Activated T-helper 2 cell treated with anti-CD3 and anti-CD28 coated beads, Interferon-gamma antibody, Interleukin-2, Interleukin-4, amounts not matched to agents 10 μg/mL and 5 μg/mL and 100 μg/mL, durations not matched to agents 14 hours and 24 hours and 36 hours (primary cell): Measurements from ENCODE around the gene HNRNPA3. TPM values are rescaled to one million over a fixed set of nuclear protein-coding genes. Genes with fewer than 3 reads are reported as not detected.

ENCODE experiments used
- DNase-seq: peaks from one replicate; pipeline ENCODE4 v3.0.0; 2021; ENCODE audit warnings: low spot score
- H3K27ac Mint-ChIP-seq: one replicate; pipeline ENCODE4 v1.8.0; 2021; ENCODE audit warnings: mixed read lengths
- H3K27me3 Mint-ChIP-seq: one replicate; pipeline ENCODE4 v1.8.0; 2021; ENCODE audit warnings: low read depth, mixed read lengths
- H3K36me3 Mint-ChIP-seq: one replicate; pipeline ENCODE4 v1.8.0; 2021; ENCODE audit warnings: low read depth, mixed read lengths
- H3K4me1 Mint-ChIP-seq: one replicate; pipeline ENCODE4 v1.8.0; 2021; ENCODE audit warnings: low read depth, mixed read lengths
- H3K4me3 Mint-ChIP-seq: one replicate; pipeline ENCODE4 v1.8.0; 2021; ENCODE audit warnings: low read depth, mild to moderate bottlenecking, moderate library complexity, mixed read lengths
- H3K9me3 Mint-ChIP-seq: one replicate; pipeline ENCODE4 v1.8.0; 2021; ENCODE audit warnings: mixed read lengths
- intact Hi-C: fragments of 100-400 bp; cut with micrococcal nuclease; formaldehyde crosslinking; loops from one replicate; pipeline ENCODE4 v1.15.1; 2023
- total RNA-seq: library from RNA; stranded (reverse); gene quantifications from 2 replicates; pipeline ENCODE4 v1.2.3, GENCODE V29; 2022

HNRNPA3 gene
- total RNA-seq, 1 donor from 2014 or later: 323 TPM

DNA sequence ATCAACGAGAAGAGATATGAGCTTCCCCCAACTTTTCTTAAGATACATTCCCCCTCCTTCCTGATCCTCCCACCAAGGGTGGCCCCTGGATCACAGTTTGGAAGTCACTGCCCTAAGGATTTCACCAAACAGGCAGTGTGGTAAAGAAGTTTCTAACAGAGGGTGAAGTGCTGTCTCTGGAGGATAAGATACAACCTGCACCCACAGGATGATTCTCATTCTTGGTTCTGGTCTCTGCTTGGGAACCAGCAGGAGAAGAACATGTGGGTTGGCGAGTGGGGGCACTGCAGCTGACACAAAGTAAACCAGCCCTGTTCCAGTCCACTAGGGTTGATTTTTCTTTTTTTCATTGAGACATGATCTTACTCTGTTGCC lies 42.6 kb downstream of the HNRNPA3 start:
- Mint-ChIP-seq H3K36me3 (peaks cover 80% of the 10 kb centered on the region), H3K4me1 (peaks cover 77% of the 10 kb centered on the region)
- intact Hi-C loops: no loop called here

GRCh38 chr2:177256026-177256425 lies 43.4 kb downstream of the HNRNPA3 start:
- Mint-ChIP-seq H3K27me3 (no peaks in the 10 kb centered on the region), H3K27ac (no peak overlapping the region), H3K4me1 (peaks cover 73% of the 10 kb centered on the region), H3K36me3 (peaks cover 85% of the 10 kb centered on the region), H3K9me3 (peaks cover 6% of the 10 kb centered on the region), H3K4me3 (no peak overlapping the region)
- intact Hi-C loops: no loop called here
- no peak for DNase-seq

More for the DNA sequence above, 42.6 kb downstream of the HNRNPA3 start:
- H3K4me3 Mint-ChIP-seq: no peak overlapping the region
- no peaks in the 10 kb centered on the region for H3K27me3 Mint-ChIP-seq
- no peak for DNase-seq
- H3K27ac Mint-ChIP-seq: peak overlapping the region; percentile 55
- peaks cover 6% of the 10 kb centered on the region for H3K9me3 Mint-ChIP-seq

GRCh38 chr2:177256695-177257094 lies 44.1 kb downstream of the HNRNPA3 start:
- Mint-ChIP-seq H3K27ac (no peak overlapping the region), H3K4me3 (no peak overlapping the region), H3K27me3 (no peaks in the 10 kb centered on the region), H3K9me3 (peaks cover 6% of the 10 kb centered on the region), H3K36me3 (peaks cover 86% of the 10 kb centered on the region), H3K4me1 (peaks cover 75% of the 10 kb centered on the region)
- intact Hi-C loops: no loop called here
- DNase-seq: no peak

DNA sequence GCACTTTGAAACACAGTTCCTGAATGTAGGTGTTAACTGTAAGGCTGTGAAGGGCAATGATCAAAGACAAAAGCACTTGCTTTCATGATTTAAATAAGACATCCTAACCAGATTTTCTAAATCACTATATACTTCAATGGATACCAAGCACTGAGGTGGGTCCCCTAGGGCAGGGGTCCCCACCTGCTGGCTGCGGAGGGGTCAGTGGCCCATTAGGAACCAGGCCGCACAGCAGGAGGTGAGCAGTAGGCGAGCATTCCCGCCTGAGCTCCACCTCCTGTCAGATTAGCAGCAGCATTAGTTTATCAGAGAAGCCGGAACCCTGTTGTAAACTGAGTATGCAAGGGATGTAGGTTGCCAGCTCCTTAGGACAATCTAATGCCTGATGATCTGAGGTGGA lies 44.9 kb downstream of the HNRNPA3 start:
- no peak for DNase-seq
- Mint-ChIP-seq H3K27me3 (no peaks in the 10 kb centered on the region), H3K4me3 (no peak overlapping the region), H3K27ac (peak overlapping the region; percentile 12), H3K4me1 (peaks cover 75% of the 10 kb centered on the region), H3K36me3 (peaks cover 87% of the 10 kb centered on the region), H3K9me3 (peaks cover 6% of the 10 kb centered on the region)
- intact Hi-C loops: no loop called here

- H3K27me3 Mint-ChIP-seq: no peaks in the 10 kb centered on the region
- intact Hi-C loops: no loop called here
- DNase-seq: no peak
- H3K4me3 Mint-ChIP-seq: no peak overlapping the region
- peaks cover 84% of the 10 kb centered on the region for H3K36me3 Mint-ChIP-seq
- H3K27ac Mint-ChIP-seq: no peak overlapping the region
- peaks cover 6% of the 10 kb centered on the region for H3K9me3 Mint-ChIP-seq
- H3K4me1 Mint-ChIP-seq: peaks cover 69% of the 10 kb centered on the region
These were observed 45.5 kb downstream of the HNRNPA3 start for GRCh38 chr2:177258059-177258458.

DNA sequence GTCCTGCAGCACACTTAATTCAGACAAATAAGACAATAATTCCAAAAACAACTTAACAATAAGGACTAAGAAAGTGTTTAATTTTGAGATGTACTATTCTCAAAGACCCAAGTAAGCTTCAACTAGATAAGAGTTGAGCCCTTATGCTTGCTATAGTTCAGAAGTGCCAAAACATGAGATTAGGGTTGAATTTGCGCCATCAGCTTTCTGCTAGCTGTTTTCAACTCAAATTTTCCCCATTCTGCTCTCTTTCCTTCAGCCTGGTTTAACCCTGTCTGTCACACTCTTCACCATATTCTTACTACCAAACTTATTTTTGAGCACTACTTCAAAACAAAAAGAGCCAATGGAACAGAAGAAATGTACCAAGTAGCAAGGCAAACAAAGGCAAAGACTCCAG lies 47.8 kb downstream of the HNRNPA3 start:
- peaks cover 49% of the 10 kb centered on the region for H3K4me1 Mint-ChIP-seq
- H3K9me3 Mint-ChIP-seq: peaks cover 6% of the 10 kb centered on the region
- DNase-seq: no peak
- intact Hi-C loops: loop anchor here (5.0 to 10.0 kb wide), 2 partner anchors 33 to 326 kb away; no protein-coding TSS in a partner anchor
- peak overlapping the region; percentile 45 for H3K4me3 Mint-ChIP-seq
- H3K36me3 Mint-ChIP-seq: peaks cover 68% of the 10 kb centered on the region
- no peaks in the 10 kb centered on the region for H3K27me3 Mint-ChIP-seq
- H3K27ac Mint-ChIP-seq: peak overlapping the region; percentile 18

GRCh38 chr2:177261116-177262060 lies 48.8 kb downstream of the HNRNPA3 start:
- Mint-ChIP-seq H3K4me3 (peak overlapping the region; percentile 90), H3K27me3 (no peaks in the 10 kb centered on the region), H3K27ac (peak overlapping the region; percentile 83), H3K9me3 (peaks cover 6% of the 10 kb centered on the region), H3K36me3 (peaks cover 61% of the 10 kb centered on the region), H3K4me1 (peaks cover 51% of the 10 kb centered on the region)
- no peak for DNase-seq
- intact Hi-C loops: loop anchor here (5.0 to 10.0 kb wide), 2 partner anchors 34 to 327 kb away; no protein-coding TSS in a partner anchor

- H3K36me3 Mint-ChIP-seq: peaks cover 55% of the 10 kb centered on the region
- peak overlapping the region; percentile 83 for H3K27ac Mint-ChIP-seq
- H3K4me1 Mint-ChIP-seq: peaks cover 52% of the 10 kb centered on the region
- intact Hi-C loops: loop anchor here (5.0 to 10.0 kb wide), 2 partner anchors 35 to 327 kb away; no protein-coding TSS in a partner anchor
- no peaks in the 10 kb centered on the region for H3K27me3 Mint-ChIP-seq
- H3K9me3 Mint-ChIP-seq: peaks cover 6% of the 10 kb centered on the region
- peak overlapping the region; percentile 90 for H3K4me3 Mint-ChIP-seq
- no peak for DNase-seq
These were observed 49.5 kb downstream of the HNRNPA3 start for GRCh38 chr2:177262092-177262491.

DNA sequence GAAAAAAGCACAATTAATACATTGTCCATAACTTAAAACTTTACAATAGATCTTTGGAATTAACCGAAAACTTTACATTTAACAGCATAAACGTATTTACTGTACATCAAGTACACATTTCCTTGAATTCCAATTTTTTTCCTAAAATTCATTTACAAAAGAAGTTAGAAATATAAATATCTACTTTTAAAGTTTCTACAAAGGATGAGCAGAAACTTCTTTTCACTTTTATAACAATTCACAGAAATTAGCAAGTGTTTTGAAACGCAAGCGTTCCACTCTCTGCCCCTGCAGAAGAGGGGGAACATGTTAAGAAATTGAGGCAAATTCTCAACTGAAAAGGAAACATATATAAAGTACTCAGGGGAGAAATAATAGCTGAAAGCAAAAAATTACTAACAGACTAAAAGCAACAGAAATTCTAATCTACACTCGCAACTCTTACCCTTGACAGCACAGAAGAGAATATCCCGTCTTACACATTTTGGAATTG lies 50.4 kb downstream of the HNRNPA3 start:
- Mint-ChIP-seq H3K27me3 (no peaks in the 10 kb centered on the region), H3K27ac (peak overlapping the region; percentile 93), H3K9me3 (peaks cover 5% of the 10 kb centered on the region), H3K4me3 (peak overlapping the region; percentile 90), H3K4me1 (peaks cover 51% of the 10 kb centered on the region), H3K36me3 (peaks cover 46% of the 10 kb centered on the region)
- no peak for DNase-seq
- intact Hi-C loops: loop anchor here (1.0 to 10.0 kb wide), 7 partner anchors 21 to 328 kb away; partner anchors contain the start of genes AGPS and HNRNPA3

GRCh38 chr2:177263451-177264208 lies 51.0 kb downstream of the HNRNPA3 start:
- H3K9me3 Mint-ChIP-seq: no peaks in the 10 kb centered on the region
- H3K27me3 Mint-ChIP-seq: no peaks in the 10 kb centered on the region
- H3K4me3 Mint-ChIP-seq: peak overlapping the region; percentile 90
- intact Hi-C loops: loop anchor here (1.0 to 10.0 kb wide), 7 partner anchors 21 to 329 kb away; partner anchors contain the start of genes AGPS and HNRNPA3
- H3K27ac Mint-ChIP-seq: peak overlapping the region; percentile 93
- DNase-seq: peak; percentile 94
- peaks cover 40% of the 10 kb centered on the region for H3K36me3 Mint-ChIP-seq
- peaks cover 51% of the 10 kb centered on the region for H3K4me1 Mint-ChIP-seq

- DNase-seq: no peak
- intact Hi-C loops: loop anchor here (5.0 to 10.0 kb wide), 2 partner anchors 37 to 329 kb away; no protein-coding TSS in a partner anchor
- Mint-ChIP-seq H3K9me3 (no peaks in the 10 kb centered on the region), H3K4me1 (peaks cover 51% of the 10 kb centered on the region), H3K27me3 (no peaks in the 10 kb centered on the region), H3K27ac (peak overlapping the region; percentile 98), H3K36me3 (peaks cover 34% of the 10 kb centered on the region), H3K4me3 (peak overlapping the region; percentile 90)
These were observed 51.7 kb downstream of the HNRNPA3 start for GRCh38 chr2:177264209-177264692.
